Measurements from ENCODE around the gene MGLL.

GRCh38 chr3:127803619-127804018 is 18.7 kb downstream of the MGLL start:
- TF ChIP-seq CTCF (conservative IDR thresholded peaks at IDR 0.05 in 1 of 2, IDR thresholded peaks at IDR 0.05 in 1 of 2; ENCODE audit: extremely low read depth in 1 of 2, insufficient read depth in 1 of 2, low read depth in 1 of 2, low read length in 2 of 2) (no peak), EZH2 (IDR thresholded peaks at IDR 0.05; ENCODE audit: borderline replicate concordance, low read length) (no peak)
